Measurements from ENCODE around the gene GRAMD1B.
"Not testable (repeated sequence)": the region's sequence is repeated elsewhere in the genome, so short reads cannot be mapped to it uniquely, and the experiment has no call there.

GRAMD1B gene

DNA sequence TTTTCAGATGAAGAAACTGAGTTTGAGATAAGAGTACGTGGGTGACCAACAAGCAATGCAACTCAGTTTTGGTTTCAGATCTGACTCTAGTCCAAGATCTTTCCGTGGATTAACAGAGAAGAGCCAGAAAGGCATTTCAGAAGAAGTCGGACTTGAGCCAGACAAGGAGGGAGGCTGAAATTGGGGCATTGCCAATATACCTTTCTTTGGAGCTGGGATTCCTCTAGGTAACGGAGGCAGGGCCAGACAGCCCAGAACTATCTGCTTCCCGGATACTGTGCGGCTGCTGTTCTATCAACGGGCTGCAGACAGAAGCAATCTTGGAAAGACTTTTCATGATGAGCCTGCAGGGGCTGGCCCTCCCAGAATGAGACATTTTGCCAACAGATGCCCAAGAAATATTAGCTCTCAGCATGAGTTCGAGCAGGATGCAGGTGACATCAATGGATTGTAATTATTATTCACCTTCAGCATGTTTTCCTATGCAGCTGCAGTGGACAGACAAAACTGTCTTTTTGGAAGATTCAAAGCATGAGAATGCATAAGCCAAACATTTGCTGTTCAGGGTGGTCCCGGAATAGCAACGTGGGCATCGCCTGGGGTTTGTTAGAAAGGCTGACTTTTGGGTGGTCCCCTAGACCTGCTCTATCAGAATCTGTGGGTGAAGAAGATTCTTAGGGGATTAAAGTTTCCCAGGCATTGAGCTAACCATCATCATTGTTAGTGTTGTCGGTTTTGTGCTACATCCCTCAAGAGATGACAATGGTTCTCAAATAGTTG lies 128.7 kb downstream of the GRAMD1B start:
- DNase-seq (ENCODE audit: extremely low spot score, insufficient read length, low read depth), result no peak
- no peak for FAIRE-seq

DNA sequence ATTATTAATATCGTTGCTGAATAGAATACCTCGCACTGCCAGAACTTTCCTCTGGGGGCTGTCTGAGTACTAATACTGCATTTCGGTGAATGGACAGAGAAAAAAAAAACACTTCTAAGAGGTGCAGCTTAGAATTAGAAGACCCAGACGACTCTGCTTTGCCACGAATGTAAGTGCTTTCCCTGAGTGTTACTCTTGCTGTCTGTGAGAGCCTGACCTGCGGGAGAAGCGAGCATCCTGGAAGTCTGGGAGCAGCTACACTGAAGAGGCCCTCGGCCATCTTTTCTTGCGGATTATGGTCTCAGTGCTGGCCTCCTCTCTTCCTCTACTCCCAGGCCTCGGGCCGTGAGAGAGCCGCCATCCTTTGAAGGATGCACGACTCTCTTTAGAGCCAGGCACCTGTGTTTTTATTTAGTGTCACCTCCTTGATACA lies 129.5 kb downstream of the GRAMD1B start:
- FAIRE-seq (no peak), DNase-seq (ENCODE audit: extremely low spot score, insufficient read length, low read depth) (no peak)

DNA sequence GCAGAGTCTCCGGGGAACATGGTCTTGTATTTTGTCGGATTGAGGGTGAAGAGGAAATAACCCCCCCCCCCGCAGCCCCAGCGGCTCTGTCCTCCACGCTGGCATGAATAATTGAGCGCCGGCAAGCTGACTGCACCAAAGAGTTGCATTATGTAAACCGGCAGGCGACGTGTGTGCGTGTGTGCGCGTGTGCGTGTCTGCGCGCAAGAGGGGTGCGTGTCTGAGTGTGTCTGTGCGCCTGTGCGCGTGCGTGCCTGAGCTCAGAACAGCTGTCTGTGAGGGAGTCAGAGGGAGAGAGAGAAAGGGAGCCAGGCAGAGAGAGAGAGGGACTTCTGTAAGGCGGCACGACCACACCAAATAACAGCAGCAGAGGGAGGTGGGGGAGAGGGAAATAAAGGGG lies 129.9 kb downstream of the GRAMD1B start:
- FAIRE-seq, result no peak
- DNase-seq (ENCODE audit: extremely low spot score, insufficient read length, low read depth), result no peak

DNA sequence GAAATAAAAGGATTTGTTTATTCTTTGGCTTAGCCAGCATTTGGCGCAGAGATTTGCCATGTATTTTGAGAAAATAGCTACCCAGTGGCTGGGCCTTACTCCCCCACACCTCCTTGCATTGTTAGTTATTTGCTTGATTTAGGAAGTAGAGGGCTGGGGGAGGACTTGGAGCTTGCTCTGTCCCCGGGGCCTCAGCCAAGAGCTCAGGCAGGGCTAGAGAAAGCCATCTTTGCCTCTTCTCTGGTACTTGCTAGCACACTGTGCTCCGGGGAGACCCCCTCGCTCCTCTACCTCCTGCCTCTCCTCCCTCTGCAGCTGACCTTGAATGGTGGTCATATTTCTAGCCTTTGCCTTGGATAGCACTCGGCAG lies 131.3 kb downstream of the GRAMD1B start:
- FAIRE-seq (no peak), DNase-seq (ENCODE audit: extremely low spot score, insufficient read length, low read depth) (no peak)

DNA sequence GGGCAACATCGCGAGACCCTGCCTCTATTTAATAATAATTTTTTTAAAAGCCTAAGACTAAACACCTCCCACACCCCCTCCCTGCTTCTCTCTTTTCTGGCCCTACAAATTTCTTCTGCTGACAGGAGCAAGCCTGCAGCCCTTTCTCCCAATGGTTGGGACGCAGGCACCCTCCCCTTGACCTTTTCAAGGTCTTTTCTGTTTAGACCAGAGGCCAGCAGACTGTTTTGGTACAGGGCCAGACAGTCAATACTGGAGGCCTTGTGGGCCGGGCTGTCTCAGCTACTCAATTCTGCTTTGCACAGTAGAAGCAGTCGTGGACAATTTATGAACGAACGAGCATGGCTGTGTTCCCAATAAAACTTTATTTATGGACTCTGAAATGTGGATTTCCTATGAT lies 132.1 kb downstream of the GRAMD1B start:
- FAIRE-seq (no peak), DNase-seq (ENCODE audit: extremely low spot score, insufficient read length, low read depth) (no peak)

DNA sequence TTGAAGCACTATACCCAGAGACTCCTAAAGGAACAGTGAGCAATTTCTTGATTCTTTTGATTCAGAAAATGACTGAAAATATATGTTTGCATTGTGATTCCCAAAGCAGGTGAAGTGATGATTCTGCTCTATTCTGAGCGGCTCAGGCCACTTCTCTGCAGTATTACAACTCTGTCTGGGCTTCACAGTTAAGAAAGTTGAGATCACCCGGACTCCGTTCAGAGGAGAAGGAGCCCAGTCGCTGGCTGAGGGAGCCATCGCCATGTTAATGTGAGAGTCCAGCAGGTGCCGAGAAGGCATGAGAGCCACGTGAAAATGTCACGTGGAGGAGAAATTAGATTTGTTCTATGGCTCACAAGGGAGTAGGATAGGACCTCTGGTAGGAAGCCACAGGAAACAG lies 132.8 kb downstream of the GRAMD1B start:
- DNase-seq (ENCODE audit: extremely low spot score, insufficient read length, low read depth), result no peak
- no peak for FAIRE-seq

DNA sequence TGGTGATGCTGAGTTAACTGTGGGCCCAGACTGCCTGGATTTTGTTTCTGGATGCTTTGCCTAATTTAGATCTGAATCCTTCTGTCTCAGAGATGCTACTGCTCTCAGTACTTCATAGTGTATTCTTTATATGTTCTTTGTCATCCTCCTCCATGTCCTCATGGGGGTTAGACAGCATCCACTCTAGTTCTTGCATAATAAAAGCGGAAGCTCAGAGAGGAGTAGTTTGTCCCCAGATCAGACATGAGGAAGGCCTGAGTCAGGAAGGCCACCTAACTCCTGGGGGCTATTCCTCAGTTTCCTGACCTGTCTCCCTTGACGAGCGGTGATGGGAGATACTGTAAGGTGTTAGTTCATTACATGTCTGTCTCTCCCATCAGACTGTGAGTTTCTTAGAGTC lies 134.2 kb downstream of the GRAMD1B start:
- FAIRE-seq (no peak), DNase-seq (ENCODE audit: extremely low spot score, insufficient read length, low read depth) (no peak)

DNA sequence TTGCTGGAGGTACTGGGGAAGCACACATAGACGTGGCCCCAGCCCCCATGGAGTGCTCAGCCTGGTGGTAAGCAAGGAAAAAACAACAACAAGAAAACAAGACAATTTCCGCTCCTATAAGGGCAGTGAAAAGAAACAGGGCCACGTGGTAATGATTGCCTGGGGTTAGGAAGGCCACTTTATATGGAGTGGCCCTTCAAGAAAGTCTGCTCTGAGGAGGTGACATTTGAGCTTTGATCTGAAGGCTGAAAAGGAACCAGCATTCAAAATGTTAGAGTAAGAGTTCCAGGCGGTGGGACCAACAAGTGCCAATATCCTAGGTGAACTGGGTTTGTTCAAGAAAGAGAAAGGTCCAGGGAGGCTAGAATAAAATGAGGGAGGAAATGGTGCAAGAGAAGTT lies 136.8 kb downstream of the GRAMD1B start:
- no peak for DNase-seq (ENCODE audit: extremely low spot score, insufficient read length, low read depth)
- no peak for FAIRE-seq

DNA sequence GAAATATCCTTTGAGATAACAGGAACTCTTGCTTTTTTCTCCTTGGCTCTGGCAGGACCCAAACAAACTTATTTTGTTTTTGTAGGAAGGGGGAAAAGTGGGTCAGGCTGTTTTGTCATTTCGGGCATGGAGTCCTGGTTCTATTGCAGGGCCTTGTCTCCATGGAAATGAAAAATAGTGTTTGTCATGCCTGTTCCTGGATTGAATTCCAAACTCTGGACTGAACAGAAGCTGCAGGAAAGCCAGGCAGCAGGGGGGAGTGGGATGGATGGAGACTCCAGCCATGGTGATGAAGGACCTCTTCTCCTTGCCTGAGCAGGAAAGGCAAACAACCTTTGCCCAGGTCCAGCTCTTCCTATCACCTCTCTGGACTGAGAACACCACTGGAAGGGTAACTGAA lies 137.4 kb downstream of the GRAMD1B start:
- no peak for DNase-seq (ENCODE audit: extremely low spot score, insufficient read length, low read depth)
- no peak for FAIRE-seq

DNA sequence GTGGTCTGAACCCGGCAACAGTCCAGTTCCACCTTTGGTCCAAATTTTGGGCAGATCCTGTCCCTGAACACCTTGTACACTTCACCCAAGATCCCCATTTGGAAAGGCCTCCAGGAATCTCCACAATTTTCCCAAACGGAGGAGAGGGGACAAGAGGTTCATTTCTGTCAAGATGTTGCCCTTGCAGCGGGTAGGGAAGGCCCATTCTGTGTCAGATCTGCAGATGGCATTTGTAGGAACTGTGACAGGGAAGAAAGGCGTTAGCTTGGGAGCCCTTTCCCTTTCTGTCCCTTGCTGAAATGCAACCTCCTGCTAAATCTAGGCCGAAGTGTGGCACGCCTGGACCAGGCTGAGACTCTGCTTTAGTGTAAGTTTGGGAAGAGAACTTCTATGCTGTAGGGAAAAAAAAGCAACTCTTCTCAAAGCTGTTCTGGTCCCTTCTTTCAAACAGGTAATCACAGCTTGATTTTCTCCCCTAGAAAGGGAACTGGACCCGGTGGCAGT lies 138.3 kb downstream of the GRAMD1B start:
- FAIRE-seq (no peak), DNase-seq (ENCODE audit: extremely low spot score, insufficient read length, low read depth) (no peak)

DNA sequence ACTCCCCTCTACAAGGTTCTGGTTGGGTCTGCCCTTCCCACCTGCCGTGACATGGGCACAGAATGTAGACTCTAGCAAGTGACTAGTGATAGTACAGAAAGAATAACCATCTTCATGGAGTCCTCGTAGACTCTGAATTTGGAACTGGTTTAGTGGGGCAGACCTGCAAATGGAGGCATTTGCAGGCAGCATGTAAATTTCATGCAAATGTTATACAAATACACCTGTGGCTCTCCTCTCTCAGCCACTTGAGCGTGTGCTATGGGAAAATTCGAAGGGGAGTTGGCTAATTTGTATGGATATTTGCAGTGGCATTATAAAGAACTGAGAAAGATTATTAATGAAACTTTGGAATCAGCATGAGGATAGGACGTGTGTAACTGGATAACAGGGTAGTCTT lies 139.3 kb downstream of the GRAMD1B start:
- DNase-seq (ENCODE audit: extremely low spot score, insufficient read length, low read depth) (no peak), FAIRE-seq (no peak)

DNA sequence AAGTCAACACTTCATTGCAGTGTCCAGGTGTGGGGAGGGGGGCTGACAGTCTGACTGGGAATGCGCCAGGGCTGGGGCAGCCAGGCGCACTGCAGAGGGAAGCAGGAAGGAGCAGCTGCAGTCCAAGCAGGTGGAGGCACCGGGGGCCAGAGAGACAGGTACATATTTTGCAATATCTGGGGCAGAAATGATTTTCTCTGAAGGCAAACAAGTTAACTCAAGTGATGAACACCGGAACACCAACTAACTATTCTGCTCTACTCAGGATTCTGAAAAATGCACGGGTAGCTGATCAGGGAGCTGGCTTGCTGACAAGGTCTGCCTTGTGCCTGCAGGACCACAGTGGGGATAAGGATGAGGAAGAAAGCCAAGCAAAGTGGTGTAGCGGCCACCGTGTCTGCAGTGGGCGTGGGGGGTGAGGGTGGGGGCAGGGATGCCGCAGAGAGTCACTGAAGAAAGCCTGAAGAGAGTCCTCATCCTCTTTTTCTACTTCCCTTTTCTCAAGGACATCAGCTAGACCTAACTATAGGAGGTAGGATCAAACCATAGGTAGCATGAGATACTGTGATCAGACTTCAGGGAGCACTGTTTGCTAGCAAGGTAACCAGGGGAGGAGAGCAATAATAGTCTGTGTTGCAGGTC lies 141.0 kb downstream of the GRAMD1B start:
- no peak for DNase-seq (ENCODE audit: extremely low spot score, insufficient read length, low read depth)
- FAIRE-seq, result no peak

DNA sequence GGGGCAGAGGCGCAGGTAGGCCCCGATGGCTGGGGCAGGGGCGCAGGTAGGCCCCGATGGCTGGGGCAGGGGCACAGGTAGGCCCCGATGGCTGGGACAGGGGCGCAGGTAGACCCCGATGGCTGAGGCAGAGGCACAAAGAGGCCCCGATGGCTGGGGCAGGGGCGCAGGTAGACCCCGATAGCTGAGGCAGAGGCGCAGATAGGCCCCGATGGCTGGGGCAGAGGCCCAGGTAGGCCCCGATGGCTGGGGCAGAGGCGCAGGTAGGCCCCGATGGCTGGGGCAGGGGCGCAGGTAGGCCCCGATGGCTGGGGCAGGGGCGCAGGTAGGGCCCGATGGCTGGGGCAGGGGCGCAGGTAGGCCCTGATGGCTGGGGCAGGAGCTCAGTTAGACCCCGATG lies 142.7 kb downstream of the GRAMD1B start:
- not testable (repeated sequence) for FAIRE-seq

DNA sequence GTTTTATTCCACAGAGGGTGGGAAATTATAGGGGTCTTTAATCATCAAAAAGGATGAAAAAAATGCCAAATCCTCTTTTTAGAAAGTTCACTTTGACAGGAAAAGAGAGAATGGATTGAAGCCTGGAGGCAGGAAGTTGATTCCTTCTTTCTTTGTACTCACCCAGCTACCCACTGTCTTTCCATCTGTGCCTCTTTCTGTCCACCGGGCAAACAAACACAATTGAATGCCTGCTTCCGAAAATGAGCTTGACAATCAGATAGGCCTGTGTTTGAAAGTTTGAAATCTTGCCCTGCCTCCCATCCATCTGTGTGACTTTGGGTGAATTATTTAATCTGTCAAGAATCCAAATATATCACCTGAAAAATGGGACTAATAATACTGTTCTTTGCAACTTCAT lies 143.2 kb downstream of the GRAMD1B start:
- DNase-seq (ENCODE audit: extremely low spot score, insufficient read length, low read depth) (no peak), FAIRE-seq (no peak)

More for the DNA sequence above, 142.7 kb downstream of the GRAMD1B start:
- DNase-seq (ENCODE audit: extremely low spot score, insufficient read length, low read depth), result not testable (repeated sequence)

DNA sequence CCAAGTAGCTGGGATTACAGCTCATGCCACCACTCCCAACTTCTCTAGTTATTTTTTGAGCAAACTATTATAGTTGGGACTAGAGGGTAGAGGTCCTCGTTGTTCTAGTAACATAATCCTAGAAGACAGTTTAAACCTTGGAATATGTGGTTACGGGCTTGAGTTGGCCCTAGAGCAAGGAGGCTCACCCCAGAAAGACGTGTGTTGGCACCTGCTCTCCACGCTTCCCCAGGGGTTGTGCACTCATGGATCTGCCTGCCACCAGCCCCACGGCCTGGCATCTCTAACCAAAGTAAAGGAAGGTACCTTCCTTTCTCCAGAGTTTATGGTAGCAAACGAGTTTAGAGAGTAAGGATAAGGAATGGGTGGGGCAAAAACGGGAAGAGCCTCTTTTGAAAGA lies 145.4 kb downstream of the GRAMD1B start:
- DNase-seq (ENCODE audit: extremely low spot score, insufficient read length, low read depth) (no peak), FAIRE-seq (no peak)

DNA sequence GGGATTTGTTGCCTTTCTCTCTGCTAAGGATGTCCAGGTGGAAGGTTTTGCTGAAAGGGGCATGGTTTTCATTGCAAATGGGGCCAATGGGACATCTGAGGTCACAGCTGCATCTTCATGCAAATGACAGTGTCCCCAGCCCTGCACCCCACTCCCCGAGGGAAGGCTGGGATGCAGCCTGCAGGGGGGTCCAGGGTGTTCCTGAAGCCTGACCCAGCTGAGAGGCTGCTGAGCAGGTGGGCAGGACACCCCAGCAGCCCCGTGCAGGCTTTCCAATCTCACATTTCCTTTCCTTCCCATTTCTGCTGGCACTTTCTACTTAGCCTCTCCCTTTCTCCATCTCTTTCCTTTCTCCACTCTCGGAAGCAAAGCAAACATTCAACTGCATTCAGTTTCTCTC lies 146.0 kb downstream of the GRAMD1B start:
- no peak for DNase-seq (ENCODE audit: extremely low spot score, insufficient read length, low read depth)
- FAIRE-seq, result no peak

DNA sequence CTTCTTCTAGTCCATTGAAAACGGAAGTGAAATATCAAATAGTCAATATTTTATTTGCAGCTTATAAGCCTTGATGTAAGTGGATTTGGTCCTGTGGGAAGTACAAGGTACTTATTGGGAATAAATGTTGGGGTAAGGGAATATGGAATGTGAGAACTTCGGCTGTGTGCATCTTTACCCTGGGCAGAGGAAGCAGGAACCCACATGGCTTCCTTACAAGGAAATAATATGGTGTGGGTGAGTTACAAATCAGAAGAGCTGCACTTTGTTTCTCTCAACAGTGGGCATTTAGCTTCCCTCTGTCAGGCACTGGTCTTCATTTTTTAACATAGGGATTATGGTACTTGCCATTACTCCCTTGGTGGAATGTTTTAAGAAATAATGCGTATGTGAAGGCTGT lies 146.4 kb downstream of the GRAMD1B start:
- DNase-seq (ENCODE audit: extremely low spot score, insufficient read length, low read depth) (no peak), FAIRE-seq (no peak)

DNA sequence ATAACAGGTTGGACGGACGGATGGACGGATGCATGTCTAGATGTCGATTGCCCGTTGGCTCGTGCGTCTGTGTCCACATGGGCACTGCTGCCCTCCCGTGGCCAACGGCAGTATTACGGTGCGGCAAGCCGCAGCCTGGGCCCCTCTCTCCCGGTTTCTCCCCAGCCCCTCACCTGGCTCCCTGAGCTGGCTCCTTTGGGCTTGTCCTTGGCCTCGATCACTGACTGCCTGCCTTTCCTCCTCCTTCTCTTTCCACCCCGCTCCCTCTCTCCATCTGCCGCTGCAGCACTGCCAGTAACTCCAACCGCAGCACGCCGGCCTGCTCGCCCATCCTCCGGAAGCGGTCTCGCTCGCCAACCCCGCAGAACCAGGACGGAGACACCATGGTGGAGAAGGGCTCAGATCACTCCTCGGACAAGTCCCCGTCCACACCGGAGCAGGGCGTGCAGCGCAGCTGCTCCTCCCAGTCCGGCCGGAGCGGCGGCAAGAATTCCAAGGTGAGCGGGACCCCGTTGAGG lies 147.1 kb downstream of the GRAMD1B start:
- DNase-seq (ENCODE audit: extremely low spot score, insufficient read length, low read depth), result peak; percentile 64
- peak; percentile 79 for FAIRE-seq

DNA sequence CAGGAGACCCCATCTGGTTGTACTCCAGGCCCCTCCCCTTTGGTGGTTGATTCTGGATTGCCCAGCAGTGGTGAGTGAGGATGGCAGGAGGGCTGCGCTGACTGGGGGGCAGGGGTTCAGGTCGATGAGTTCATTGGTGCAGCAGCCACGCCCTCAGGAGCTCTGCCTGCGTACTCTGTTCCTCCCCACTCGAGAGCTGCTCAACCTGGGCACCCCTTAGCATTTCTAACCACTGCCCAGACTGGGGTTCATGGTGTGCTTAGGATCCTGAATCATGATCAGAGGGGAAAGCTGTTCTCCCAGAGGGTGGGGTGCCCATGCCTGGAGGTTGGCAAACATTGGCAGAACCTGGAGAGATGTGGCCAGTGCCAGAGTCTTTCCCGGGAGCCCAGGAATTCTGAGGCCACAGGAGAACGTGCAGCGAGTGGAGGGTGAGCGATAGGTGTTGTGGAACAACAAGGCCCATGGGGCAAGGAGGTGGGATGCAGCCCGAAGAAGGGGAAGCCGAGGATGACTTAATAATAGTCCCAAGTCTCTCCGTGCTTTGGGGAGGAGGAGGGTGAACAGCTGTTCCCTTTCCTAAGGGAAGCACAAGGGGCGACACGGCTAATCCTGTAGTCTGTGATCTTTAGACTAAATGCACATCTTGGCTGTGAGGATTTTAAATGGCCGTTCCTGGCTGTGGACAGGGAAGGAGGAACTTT lies 148.9 kb downstream of the GRAMD1B start:
- no peak for DNase-seq (ENCODE audit: extremely low spot score, insufficient read length, low read depth)
- FAIRE-seq, result no peak

DNA sequence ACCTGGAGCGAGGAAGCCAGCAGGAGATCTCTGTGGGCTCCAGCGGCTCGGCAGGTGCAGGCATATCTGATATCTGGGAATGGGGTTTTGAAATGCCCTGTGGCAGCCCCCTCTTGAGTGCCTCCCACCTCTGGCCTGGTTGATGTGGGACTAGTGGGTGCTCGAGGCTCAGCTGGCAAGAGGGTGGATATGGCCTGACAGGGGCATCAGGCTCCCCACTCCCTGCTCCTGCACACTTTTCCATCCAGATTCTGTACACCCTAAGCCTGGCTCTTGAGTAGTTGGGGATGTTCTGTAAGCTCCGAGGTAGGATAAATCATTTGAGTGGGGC lies 149.4 kb downstream of the GRAMD1B start:
- DNase-seq (ENCODE audit: extremely low spot score, insufficient read length, low read depth), result no peak
- no peak for FAIRE-seq

DNA sequence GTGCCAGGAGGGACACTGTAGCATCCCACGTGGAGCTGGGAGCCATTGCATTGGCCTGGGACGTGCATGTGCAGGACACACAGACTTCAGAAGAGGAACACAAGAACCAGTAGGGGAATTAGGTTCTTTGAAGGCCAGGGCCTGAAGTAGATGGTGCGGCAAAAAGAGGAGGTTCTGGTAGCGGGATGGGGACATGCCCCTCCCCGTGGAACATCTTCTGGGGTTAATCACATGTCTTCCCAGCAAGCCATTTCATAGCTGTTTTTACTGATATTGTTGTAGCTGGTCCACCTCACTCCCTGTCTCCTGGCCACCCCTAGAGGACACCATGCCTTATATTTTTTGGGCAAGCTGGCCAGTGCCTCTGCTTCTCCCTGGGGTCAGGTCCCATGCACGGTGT lies 150.1 kb downstream of the GRAMD1B start:
- FAIRE-seq (no peak), DNase-seq (ENCODE audit: extremely low spot score, insufficient read length, low read depth) (no peak)
